ENCODE measurements around the gene IRF3.

Gene IRF3

GRCh38 chr19:49692147-49692506 is 26.5 kb upstream of the IRF3 start:
- Histone ChIP-seq H3K9ac (ENCODE audit: low read depth, low read length) (no peak overlapping the region), H3K4me1 (ENCODE audit: control insufficient read depth, insufficient read depth, low read length) (peaks cover 3% of the 10 kb centered on the region), H3K36me3 (ENCODE audit: control insufficient read depth, insufficient read depth, low read length) (peaks cover 15% of the 10 kb centered on the region), H3K27me3 (ENCODE audit: control insufficient read depth, insufficient read depth, low read length) (no peaks in the 10 kb centered on the region), H3K9me3 (ENCODE audit: control insufficient read depth, insufficient read depth, low read length) (no peaks in the 10 kb centered on the region), H3K4me3 (ENCODE audit: low read depth, low read length) (peak overlapping the region; percentile 45)

DNA sequence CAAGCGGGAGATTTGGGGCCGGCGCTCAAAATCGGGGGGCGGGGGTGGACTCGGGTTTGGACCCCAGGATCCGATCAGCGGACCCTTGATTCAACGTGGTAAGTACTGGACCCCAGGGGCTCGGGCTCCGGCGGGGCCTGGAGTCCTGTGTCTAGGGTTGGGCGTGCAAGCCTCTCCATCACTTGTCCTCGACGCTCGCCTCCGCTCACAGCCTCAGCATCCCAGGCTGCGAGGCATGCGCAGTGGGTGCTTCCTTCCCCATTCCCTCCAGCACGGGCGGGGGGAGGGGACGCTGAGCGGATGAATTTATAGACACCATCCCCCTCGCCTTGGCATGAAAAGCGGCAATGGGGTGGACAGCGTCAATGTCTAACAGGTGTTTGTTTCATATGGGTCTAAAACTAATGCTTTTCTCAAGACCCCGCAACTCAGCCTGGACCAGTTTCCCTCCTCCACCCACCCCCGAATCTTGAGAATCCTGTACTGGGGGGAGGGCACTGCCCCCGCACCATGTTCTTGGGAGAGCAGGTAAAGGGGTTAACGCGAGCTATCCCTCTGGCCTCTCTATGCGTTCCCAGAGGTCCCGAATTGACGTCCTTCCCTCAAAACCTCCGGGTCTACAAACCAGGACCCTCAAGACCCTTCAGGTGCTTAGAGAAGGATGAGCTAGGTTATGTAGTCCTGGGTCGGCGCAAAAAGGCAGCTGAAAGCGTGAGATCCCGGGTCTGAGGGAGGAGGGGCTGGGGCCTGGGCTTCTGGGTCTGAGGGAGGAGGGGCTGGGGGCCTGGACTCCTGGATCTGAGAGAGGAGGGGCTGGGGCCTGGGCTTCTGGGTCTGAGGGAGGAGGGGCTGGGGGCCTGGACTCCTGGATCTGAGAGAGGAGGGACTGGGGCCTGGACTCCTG is 25.8 kb upstream of the IRF3 start:
- Histone ChIP-seq H3K9ac (ENCODE audit: low read depth, low read length) (no peak overlapping the region), H3K4me3 (ENCODE audit: low read depth, low read length) (peak overlapping the region; percentile 65)

GRCh38 chr19:49690656-49691242 is 25.1 kb upstream of the IRF3 start, which contains the start of gene CPT1C:
Gene CPT1C (plus strand): TSS chr19:49691116. CDS start chr19:49692253, 1,137 bp downstream.
- peak within 1 kb of the TSS; percentile 65 for H3K4me3 ChIP-seq (ENCODE audit: low read depth, low read length)
- peaks cover 25% of the 10 kb centered on the region for H3K36me3 ChIP-seq (ENCODE audit: control insufficient read depth, insufficient read depth, low read length)
- H3K9me3 ChIP-seq (ENCODE audit: control insufficient read depth, insufficient read depth, low read length), result no peaks in the 10 kb centered on the region
- H3K9ac ChIP-seq (ENCODE audit: low read depth, low read length), result peak within 1 kb of the TSS; percentile 84
- H3K4me1 ChIP-seq (ENCODE audit: control insufficient read depth, insufficient read depth, low read length), result peaks cover 3% of the 10 kb centered on the region
- H3K27me3 ChIP-seq (ENCODE audit: control insufficient read depth, insufficient read depth, low read length), result no peaks in the 10 kb centered on the region

More for the DNA sequence above, 25.8 kb upstream of the IRF3 start:
- Histone ChIP-seq H3K27me3 (ENCODE audit: control insufficient read depth, insufficient read depth, low read length) (no peaks in the 10 kb centered on the region), H3K4me1 (ENCODE audit: control insufficient read depth, insufficient read depth, low read length) (peaks cover 3% of the 10 kb centered on the region), H3K36me3 (ENCODE audit: control insufficient read depth, insufficient read depth, low read length) (peaks cover 18% of the 10 kb centered on the region), H3K9me3 (ENCODE audit: control insufficient read depth, insufficient read depth, low read length) (no peaks in the 10 kb centered on the region)

- no peaks in the 10 kb centered on the region for H3K27me3 ChIP-seq (ENCODE audit: control insufficient read depth, insufficient read depth, low read length)
- no peaks in the 10 kb centered on the region for H3K9me3 ChIP-seq (ENCODE audit: control insufficient read depth, insufficient read depth, low read length)
- peak overlapping the region; percentile 84 for H3K9ac ChIP-seq (ENCODE audit: low read depth, low read length)
- H3K4me1 ChIP-seq (ENCODE audit: control insufficient read depth, insufficient read depth, low read length), result peaks cover 3% of the 10 kb centered on the region
- H3K4me3 ChIP-seq (ENCODE audit: low read depth, low read length), result peak overlapping the region; percentile 65
- H3K36me3 ChIP-seq (ENCODE audit: control insufficient read depth, insufficient read depth, low read length), result peaks cover 31% of the 10 kb centered on the region
These were observed 24.5 kb upstream of the IRF3 start for GRCh38 chr19:49690079-49690655.

GRCh38 chr19:49689133-49690078 is 23.7 kb upstream of the IRF3 start, which contains the start of gene ADM5:
Gene ADM5 (plus strand): TSS chr19:49689594. CDS start chr19:49689838, 244 bp downstream.
- H3K9ac ChIP-seq (ENCODE audit: low read depth, low read length), result peak within 1 kb of the TSS; percentile 84
- H3K27me3 ChIP-seq (ENCODE audit: control insufficient read depth, insufficient read depth, low read length), result no peaks in the 10 kb centered on the region
- H3K36me3 ChIP-seq (ENCODE audit: control insufficient read depth, insufficient read depth, low read length), result peaks cover 37% of the 10 kb centered on the region
- H3K9me3 ChIP-seq (ENCODE audit: control insufficient read depth, insufficient read depth, low read length), result no peaks in the 10 kb centered on the region
- peaks cover 3% of the 10 kb centered on the region for H3K4me1 ChIP-seq (ENCODE audit: control insufficient read depth, insufficient read depth, low read length)
- peak within 1 kb of the TSS; percentile 65 for H3K4me3 ChIP-seq (ENCODE audit: low read depth, low read length)

GRCh38 chr19:49688531-49689132 is 23.0 kb upstream of the IRF3 start:
- Histone ChIP-seq H3K36me3 (ENCODE audit: control insufficient read depth, insufficient read depth, low read length) (peaks cover 43% of the 10 kb centered on the region), H3K27me3 (ENCODE audit: control insufficient read depth, insufficient read depth, low read length) (no peaks in the 10 kb centered on the region), H3K4me3 (ENCODE audit: low read depth, low read length) (peak overlapping the region; percentile 65), H3K4me1 (ENCODE audit: control insufficient read depth, insufficient read depth, low read length) (peaks cover 3% of the 10 kb centered on the region), H3K9me3 (ENCODE audit: control insufficient read depth, insufficient read depth, low read length) (no peaks in the 10 kb centered on the region), H3K9ac (ENCODE audit: low read depth, low read length) (no peak overlapping the region)

- Histone ChIP-seq H3K4me1 (ENCODE audit: control insufficient read depth, insufficient read depth, low read length) (peaks cover 3% of the 10 kb centered on the region), H3K27me3 (ENCODE audit: control insufficient read depth, insufficient read depth, low read length) (no peaks in the 10 kb centered on the region), H3K36me3 (ENCODE audit: control insufficient read depth, insufficient read depth, low read length) (peaks cover 42% of the 10 kb centered on the region), H3K9me3 (ENCODE audit: control insufficient read depth, insufficient read depth, low read length) (no peaks in the 10 kb centered on the region), H3K4me3 (ENCODE audit: low read depth, low read length) (no peak overlapping the region), H3K9ac (ENCODE audit: low read depth, low read length) (no peak overlapping the region)
These were observed 22.1 kb upstream of the IRF3 start for GRCh38 chr19:49687566-49688316.

DNA sequence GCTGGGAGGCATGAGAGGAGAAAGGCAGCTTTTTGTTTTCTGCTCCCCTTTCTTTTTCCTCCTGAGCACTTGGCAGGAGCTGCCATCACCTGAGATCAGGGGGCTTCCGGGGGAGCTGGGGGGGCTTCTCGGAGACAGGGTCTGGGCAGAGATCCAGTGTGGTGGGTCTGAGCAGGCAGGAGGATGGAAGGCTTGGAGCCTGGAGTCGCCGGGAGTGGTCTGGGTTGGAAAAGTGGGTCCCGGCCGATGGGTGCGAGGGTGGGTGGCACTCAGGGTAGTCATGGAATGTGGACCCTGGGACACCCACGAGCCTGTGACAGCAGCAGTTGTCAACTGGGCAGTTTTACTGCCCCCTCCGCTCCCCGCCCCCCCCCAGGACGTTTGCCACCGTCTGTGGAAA is 21.5 kb upstream of the IRF3 start:
- no peaks in the 10 kb centered on the region for H3K27me3 ChIP-seq (ENCODE audit: control insufficient read depth, insufficient read depth, low read length)
- H3K36me3 ChIP-seq (ENCODE audit: control insufficient read depth, insufficient read depth, low read length), result peaks cover 47% of the 10 kb centered on the region
- H3K4me1 ChIP-seq (ENCODE audit: control insufficient read depth, insufficient read depth, low read length), result peaks cover 3% of the 10 kb centered on the region
- no peaks in the 10 kb centered on the region for H3K9me3 ChIP-seq (ENCODE audit: control insufficient read depth, insufficient read depth, low read length)
- no peak overlapping the region for H3K9ac ChIP-seq (ENCODE audit: low read depth, low read length)
- H3K4me3 ChIP-seq (ENCODE audit: low read depth, low read length), result no peak overlapping the region

DNA sequence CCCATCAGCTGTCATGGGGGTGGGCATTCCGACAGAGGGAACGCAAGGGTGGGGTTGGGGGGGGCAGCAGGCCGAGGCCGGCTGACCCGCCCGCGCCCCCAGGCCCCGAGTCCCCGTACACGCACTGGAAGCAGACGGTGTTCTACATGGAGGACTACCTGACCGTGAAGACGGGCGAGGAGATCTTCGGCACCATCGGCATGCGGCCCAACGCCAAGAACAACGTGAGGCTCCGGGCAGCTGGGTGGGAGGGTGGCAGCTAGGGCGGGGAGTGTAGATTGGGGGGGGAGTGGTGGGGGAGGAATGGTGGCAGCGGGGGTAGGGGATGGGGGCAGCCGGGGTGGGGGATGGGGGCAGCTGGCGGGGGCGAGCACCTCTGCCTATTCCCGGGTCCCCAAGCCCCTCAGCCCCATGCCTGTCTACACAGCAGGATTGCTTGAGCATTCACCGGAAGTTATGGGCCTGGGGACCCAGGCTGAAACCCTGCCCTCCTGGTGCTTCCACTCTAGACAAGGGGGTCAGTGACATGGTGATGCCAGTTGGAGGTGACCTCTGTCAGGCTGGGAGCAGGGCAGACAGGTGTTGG is 20.9 kb upstream of the IRF3 start:
- Histone ChIP-seq H3K9me3 (ENCODE audit: control insufficient read depth, insufficient read depth, low read length) (no peaks in the 10 kb centered on the region), H3K4me1 (ENCODE audit: control insufficient read depth, insufficient read depth, low read length) (peaks cover 3% of the 10 kb centered on the region), H3K36me3 (ENCODE audit: control insufficient read depth, insufficient read depth, low read length) (peaks cover 53% of the 10 kb centered on the region), H3K27me3 (ENCODE audit: control insufficient read depth, insufficient read depth, low read length) (no peaks in the 10 kb centered on the region), H3K4me3 (ENCODE audit: low read depth, low read length) (no peak overlapping the region), H3K9ac (ENCODE audit: low read depth, low read length) (no peak overlapping the region)

DNA sequence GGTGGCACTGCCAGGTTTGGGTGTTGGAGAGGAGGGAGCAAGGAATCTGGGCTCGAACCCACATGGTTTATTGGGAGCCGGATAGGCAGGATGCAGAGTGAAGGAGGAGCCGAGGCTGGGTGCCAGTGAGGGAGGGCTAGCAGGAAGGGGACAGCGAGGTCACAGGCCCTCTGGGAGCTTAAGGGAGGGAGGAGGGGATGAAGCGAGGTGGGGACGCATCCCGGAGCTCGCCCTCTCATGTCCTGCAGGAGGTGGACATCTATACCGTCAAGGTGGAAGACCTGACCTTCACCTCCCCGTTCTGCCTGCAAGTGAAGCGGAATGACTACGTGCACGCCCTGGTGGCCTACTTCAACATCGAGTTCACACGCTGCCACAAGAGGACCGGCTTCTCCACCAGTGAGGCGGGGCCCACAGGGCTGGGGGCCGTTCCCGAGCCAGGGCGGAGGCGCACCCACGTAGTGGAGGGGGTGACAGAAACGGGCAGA is 20.2 kb upstream of the IRF3 start:
- Histone ChIP-seq H3K9me3 (ENCODE audit: control insufficient read depth, insufficient read depth, low read length) (no peaks in the 10 kb centered on the region), H3K36me3 (ENCODE audit: control insufficient read depth, insufficient read depth, low read length) (peaks cover 58% of the 10 kb centered on the region), H3K4me3 (ENCODE audit: low read depth, low read length) (no peak overlapping the region), H3K4me1 (ENCODE audit: control insufficient read depth, insufficient read depth, low read length) (peaks cover 3% of the 10 kb centered on the region), H3K27me3 (ENCODE audit: control insufficient read depth, insufficient read depth, low read length) (no peaks in the 10 kb centered on the region), H3K9ac (ENCODE audit: low read depth, low read length) (no peak overlapping the region)
